BE2C (cell line): ENCODE results near the gene ZMPSTE24.

ENCODE experiments used
- DNase-seq: peaks from one replicate; pipeline ENCODE4 v3.0.0-alpha.2; 2020
- H3K27me3 ChIP-seq: fragments of 250-450 bp; sonication (Bioruptor Pico); 2 replicates; pipeline ENCODE4 v1.5.1; 2020; ENCODE audit warnings: mild to moderate bottlenecking
- H3K36me3 ChIP-seq: fragments of 250-450 bp; sonication (Bioruptor Pico); 2 replicates; pipeline ENCODE4 v1.5.1; 2020; ENCODE audit warnings: mild to moderate bottlenecking
- H3K4me1 ChIP-seq: fragments of 250-450 bp; sonication (Bioruptor Pico); 2 replicates; pipeline ENCODE4 v1.5.1; 2020
- H3K4me3 ChIP-seq: 2 replicates; pipeline ENCODE4 v1.5.1; 2011; ENCODE audit warnings: low read depth, low read length
- H3K9me3 ChIP-seq: fragments of 250-450 bp; sonication (Bioruptor Pico); 2 replicates; pipeline ENCODE4 v1.5.1; 2020
- TF ChIP-seq, protein P1 (sequence below): IDR thresholded peaks from 2 replicates; pipeline ENCODE4 v1.5.1; 2012; ENCODE audit warnings: mild to moderate bottlenecking, low read depth, low read length

The ZMPSTE24 gene

DNA sequence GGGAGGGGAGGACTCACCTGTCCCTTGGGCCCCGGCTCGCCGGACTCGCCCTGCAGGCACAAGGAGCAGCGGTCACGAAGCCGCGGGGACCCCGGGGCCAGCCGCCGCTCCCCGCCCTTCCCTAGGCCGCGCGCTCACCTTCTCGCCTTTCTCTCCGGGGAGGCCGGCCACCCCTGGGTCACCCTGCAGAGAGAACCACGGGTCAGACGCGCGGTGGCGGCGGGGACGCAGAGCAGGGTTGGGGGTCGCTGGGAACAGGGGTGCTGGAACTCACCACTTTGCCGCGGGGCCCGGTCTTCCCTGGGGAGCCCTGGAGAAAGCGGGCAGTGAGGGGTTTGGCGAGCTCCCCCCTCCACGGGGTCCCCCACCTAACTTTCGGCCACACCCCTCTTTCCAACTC is 45.8 kb downstream of the ZMPSTE24 start:
- H3K4me1 ChIP-seq: no peaks in the 10 kb centered on the region
- H3K4me3 ChIP-seq: no peak overlapping the region
- H3K36me3 ChIP-seq: no peaks in the 10 kb centered on the region
- no peaks in the 10 kb centered on the region for H3K9me3 ChIP-seq
- no peaks in the 10 kb centered on the region for H3K27me3 ChIP-seq
- TF ChIP-seq, protein P1, sequence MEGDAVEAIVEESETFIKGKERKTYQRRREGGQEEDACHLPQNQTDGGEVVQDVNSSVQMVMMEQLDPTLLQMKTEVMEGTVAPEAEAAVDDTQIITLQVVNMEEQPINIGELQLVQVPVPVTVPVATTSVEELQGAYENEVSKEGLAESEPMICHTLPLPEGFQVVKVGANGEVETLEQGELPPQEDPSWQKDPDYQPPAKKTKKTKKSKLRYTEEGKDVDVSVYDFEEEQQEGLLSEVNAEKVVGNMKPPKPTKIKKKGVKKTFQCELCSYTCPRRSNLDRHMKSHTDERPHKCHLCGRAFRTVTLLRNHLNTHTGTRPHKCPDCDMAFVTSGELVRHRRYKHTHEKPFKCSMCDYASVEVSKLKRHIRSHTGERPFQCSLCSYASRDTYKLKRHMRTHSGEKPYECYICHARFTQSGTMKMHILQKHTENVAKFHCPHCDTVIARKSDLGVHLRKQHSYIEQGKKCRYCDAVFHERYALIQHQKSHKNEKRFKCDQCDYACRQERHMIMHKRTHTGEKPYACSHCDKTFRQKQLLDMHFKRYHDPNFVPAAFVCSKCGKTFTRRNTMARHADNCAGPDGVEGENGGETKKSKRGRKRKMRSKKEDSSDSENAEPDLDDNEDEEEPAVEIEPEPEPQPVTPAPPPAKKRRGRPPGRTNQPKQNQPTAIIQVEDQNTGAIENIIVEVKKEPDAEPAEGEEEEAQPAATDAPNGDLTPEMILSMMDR: no peak
- DNase-seq: no peak

DNA sequence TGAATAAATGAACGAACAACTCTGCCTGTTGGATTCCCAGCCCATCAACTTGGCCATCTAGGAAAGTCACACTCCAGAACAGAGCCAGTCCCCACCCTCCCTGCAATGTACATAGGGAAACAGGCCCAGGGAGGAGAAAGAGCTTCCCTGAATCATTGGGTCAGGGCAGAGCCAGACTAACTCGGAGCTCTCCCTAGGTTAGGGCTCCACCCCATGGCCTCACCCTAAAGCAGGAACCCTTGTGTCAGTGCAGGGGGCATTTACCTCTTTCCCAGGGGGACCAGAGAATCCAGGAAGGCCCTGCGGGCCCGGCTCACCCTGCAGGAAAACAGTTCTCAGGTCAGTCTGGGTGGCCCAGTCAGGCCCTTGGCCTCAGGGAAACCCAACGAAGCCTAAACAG is 47.4 kb downstream of the ZMPSTE24 start:
- Histone ChIP-seq H3K27me3 (no peaks in the 10 kb centered on the region), H3K4me3 (no peak overlapping the region), H3K9me3 (no peaks in the 10 kb centered on the region), H3K36me3 (no peaks in the 10 kb centered on the region), H3K4me1 (no peaks in the 10 kb centered on the region)
- DNase-seq: no peak
- TF ChIP-seq, protein P1: no peak

DNA sequence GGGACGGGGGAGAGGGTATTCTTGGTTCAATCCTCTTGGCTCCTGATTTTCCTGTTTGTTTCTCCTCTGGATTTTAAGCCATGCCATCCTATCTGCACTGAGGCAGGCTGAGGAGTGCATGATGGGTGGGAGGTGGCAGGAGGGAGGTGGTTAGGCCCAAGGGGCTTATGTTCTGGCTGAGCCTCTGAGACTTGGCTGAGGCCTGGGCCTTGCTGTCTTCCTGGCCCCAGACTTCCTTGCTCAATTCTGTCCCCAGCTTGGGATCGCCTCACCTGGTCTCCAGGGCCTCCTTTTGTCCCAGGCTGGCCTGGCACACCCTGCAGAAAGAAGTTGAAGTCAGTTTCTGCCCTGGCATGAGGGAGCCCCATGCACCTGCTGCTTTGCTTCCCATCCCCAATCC is 47.8 kb downstream of the ZMPSTE24 start:
- DNase-seq: no peak
- Histone ChIP-seq H3K4me1 (no peaks in the 10 kb centered on the region), H3K27me3 (no peaks in the 10 kb centered on the region), H3K36me3 (no peaks in the 10 kb centered on the region), H3K4me3 (no peak overlapping the region), H3K9me3 (no peaks in the 10 kb centered on the region)
- TF ChIP-seq, protein P1: no peak

DNA sequence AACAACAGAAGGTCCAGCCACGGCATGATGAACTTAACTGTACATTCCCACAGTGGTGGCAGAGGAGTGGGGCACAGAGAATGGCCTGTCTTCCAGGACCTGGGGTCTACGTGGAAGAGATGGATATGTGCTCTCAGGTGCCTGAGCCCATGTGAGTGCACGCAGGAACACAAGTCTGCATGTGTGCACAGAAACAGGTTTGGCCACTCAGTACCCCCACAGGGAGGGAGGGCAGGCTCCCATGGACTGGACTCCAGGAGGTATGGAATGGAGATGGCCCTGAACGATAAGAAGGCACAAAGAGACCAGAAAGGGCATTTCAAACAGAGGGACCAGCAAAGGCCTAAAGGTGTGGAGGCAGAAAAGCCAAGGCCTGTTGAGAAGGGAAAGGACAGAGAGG is 48.3 kb downstream of the ZMPSTE24 start:
- Histone ChIP-seq H3K9me3 (no peaks in the 10 kb centered on the region), H3K4me3 (no peak overlapping the region), H3K27me3 (no peaks in the 10 kb centered on the region), H3K36me3 (no peaks in the 10 kb centered on the region), H3K4me1 (no peaks in the 10 kb centered on the region)
- TF ChIP-seq, protein P1: no peak
- no peak for DNase-seq

DNA sequence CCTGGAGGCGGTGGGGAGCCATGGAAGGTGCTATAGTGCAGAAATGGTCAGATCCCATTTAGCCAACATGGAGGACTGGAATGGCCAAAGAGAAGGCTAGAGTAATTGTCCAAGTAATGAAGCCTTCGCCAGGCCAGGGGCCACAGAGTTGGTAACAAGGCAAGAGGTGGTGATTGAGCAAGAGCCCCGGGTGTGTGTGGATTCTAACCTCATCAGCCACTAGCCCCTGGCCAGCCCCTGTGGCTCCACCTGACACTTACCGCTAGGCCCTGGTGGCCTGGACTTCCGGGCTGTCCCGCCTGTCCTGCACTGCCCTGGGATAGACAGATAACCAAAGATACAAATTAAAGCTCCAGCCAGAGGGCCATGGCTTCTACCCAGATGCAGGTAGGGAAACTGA is 49.1 kb downstream of the ZMPSTE24 start:
- no peak for DNase-seq
- no peaks in the 10 kb centered on the region for H3K27me3 ChIP-seq
- H3K4me3 ChIP-seq: no peak overlapping the region
- no peaks in the 10 kb centered on the region for H3K4me1 ChIP-seq
- no peaks in the 10 kb centered on the region for H3K36me3 ChIP-seq
- TF ChIP-seq, protein P1: no peak
- H3K9me3 ChIP-seq: no peaks in the 10 kb centered on the region

DNA sequence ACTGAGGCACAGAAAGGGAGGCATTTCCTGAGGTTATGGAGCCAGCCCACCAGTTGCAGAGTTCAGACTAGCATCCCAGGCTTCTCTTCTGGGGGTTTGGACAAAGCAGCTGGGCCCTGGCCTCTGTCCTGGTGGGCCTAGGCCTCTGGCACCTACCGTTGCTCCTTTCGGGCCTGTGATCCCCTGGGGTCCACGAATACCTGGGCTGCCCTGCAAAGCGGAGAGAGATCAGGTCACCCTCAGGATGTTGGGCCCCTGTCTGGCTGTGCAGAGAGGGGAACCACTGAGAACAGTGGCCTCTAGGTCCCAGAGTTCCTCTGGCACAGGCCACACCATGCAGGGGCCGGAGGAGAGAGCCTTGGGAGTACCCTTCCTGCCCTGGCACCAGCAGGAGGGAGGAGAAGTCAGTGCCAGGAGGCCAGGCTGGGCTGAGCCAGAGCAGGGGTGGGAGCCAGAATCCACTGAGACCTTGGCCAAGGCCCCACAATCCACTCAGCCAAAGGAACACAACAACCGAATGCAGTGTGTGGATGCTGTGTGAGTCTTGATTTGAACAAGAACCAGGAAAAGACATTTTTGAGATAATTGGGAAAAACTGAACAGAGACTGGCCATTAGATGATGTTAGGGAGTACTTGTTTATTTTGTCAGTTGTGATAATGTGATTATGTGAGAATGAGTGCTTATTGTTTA is 50.1 kb downstream of the ZMPSTE24 start:
- DNase-seq: no peak
- Histone ChIP-seq H3K4me1 (no peaks in the 10 kb centered on the region), H3K27me3 (no peaks in the 10 kb centered on the region), H3K36me3 (no peaks in the 10 kb centered on the region), H3K4me3 (no peak overlapping the region), H3K9me3 (no peaks in the 10 kb centered on the region)
- TF ChIP-seq, protein P1: no peak
